ENCODE measurements around the gene SAV1. TPM values are rescaled to one million over a fixed set of nuclear protein-coding genes. Genes with fewer than 3 reads are reported as not detected.

SAV1 gene
- total RNA-seq (10 to 100 TPM; 32.0 to 38.2 (median 35.3) TPM), polyA plus RNA-seq (10 to 100 TPM; 10.9 to 19.8 (median 13.1) TPM)

GRCh38 chr14:50667996-50668825, at the start of gene SAV1:
Gene SAV1 (minus strand): TSS chr14:50668306. CDS start chr14:50667967, 339 bp downstream.
- intact Hi-C loops (cut with DNase I): loop anchor here (5.0 to 10.0 kb wide), 3 partner anchors 106 to 356 kb away; partner anchors contain the start of genes ATL1, DMAC2L and L2HGDH
- TF ChIP-seq POLR2A (IDR thresholded peaks at IDR 0.05): peak; percentile 41 to 64
- TF ChIP-seq POLR2AphosphoS5 (IDR thresholded peaks at IDR 0.05): peak; percentile 89 to 97 (median 93)
- TF ChIP-seq CTCF (IDR thresholded peaks at IDR 0.05): no peak
- peak in 2 of 4 donors; percentile 20 to 21 for TF ChIP-seq EP300 (IDR thresholded peaks at IDR 0.05)
- no peaks in the 10 kb centered on the region for H3K9me3 ChIP-seq
- peaks cover 0 to 5% (median 0%) of the 10 kb centered on the region in 4 donors for H3K36me3 ChIP-seq
- peak within 1 kb of the TSS; percentile 75 to 97 (median 87) for H3K4me3 ChIP-seq
- DNase-seq: peak; percentile 92
- H3K4me1 ChIP-seq: peaks cover 0 to 26% (median 21%) of the 10 kb centered on the region in 4 donors
- H3K27ac ChIP-seq: peak within 1 kb of the TSS; percentile 92 to 100 (median 97)
- WGBS, 2 donors: 0% methylated on average over 92 of the region's 92 CpGs
- no peaks in the 10 kb centered on the region for H3K27me3 ChIP-seq

- Histone ChIP-seq H3K4me3 (no peak overlapping the region), H3K9me3 (no peaks in the 10 kb centered on the region), H3K27me3 (no peaks in the 10 kb centered on the region), H3K4me1 (no peaks in the 10 kb centered on the region), H3K36me3 (peaks cover 0 to 14% (median 0%) of the 10 kb centered on the region in 4 donors), H3K27ac (no peak overlapping the region)
- TF ChIP-seq EP300 (IDR thresholded peaks at IDR 0.05): no peak
- TF ChIP-seq POLR2AphosphoS5 (IDR thresholded peaks at IDR 0.05): no peak
- no peak for TF ChIP-seq CTCF (IDR thresholded peaks at IDR 0.05)
- TF ChIP-seq POLR2A (IDR thresholded peaks at IDR 0.05): no peak
- intact Hi-C loops (cut with DNase I): no loop called here
- no peak for DNase-seq
- WGBS, 2 donors: 79 to 86% methylated on average over 7 of the region's 7 CpGs
These were observed 49.7 kb upstream of the SAV1 start for GRCh38 chr14:50717811-50718210.

- no peak overlapping the region for H3K4me3 ChIP-seq
- no peak for TF ChIP-seq POLR2AphosphoS5 (IDR thresholded peaks at IDR 0.05)
- no peak for TF ChIP-seq EP300 (IDR thresholded peaks at IDR 0.05)
- peak in 2 of 4 experiments; percentile 28 to 48 for TF ChIP-seq CTCF (IDR thresholded peaks at IDR 0.05)
- TF ChIP-seq POLR2A (IDR thresholded peaks at IDR 0.05): no peak
- no peak for DNase-seq
- no peaks in the 10 kb centered on the region for H3K36me3 ChIP-seq
- intact Hi-C loops (cut with DNase I): loop anchor here (5.0 kb wide), 1 partner anchor 112 kb away; no protein-coding TSS in a partner anchor
- 69 to 70% methylated on average over 2 of the region's 2 CpGs for WGBS, 2 donors
- H3K4me1 ChIP-seq: no peaks in the 10 kb centered on the region
- no peaks in the 10 kb centered on the region for H3K27me3 ChIP-seq
- no peaks in the 10 kb centered on the region for H3K9me3 ChIP-seq
- no peak overlapping the region for H3K27ac ChIP-seq
These were observed 46.5 kb upstream of the SAV1 start for GRCh38 chr14:50714450-50715073.

- Histone ChIP-seq H3K27me3 (no peaks in the 10 kb centered on the region), H3K36me3 (no peaks in the 10 kb centered on the region), H3K9me3 (no peaks in the 10 kb centered on the region), H3K4me1 (no peaks in the 10 kb centered on the region), H3K27ac (no peak overlapping the region), H3K4me3 (no peak overlapping the region)
- DNase-seq: no peak
- no peak for TF ChIP-seq EP300 (IDR thresholded peaks at IDR 0.05)
- no peak for TF ChIP-seq CTCF (IDR thresholded peaks at IDR 0.05)
- TF ChIP-seq POLR2A (IDR thresholded peaks at IDR 0.05): no peak
- no peak for TF ChIP-seq POLR2AphosphoS5 (IDR thresholded peaks at IDR 0.05)
- WGBS, 2 donors: 92 to 95% methylated on average over 3 of the region's 3 CpGs
- intact Hi-C loops (cut with DNase I): loop anchor here (5.0 kb wide), 1 partner anchor 109 kb away; no protein-coding TSS in a partner anchor
These were observed 42.9 kb upstream of the SAV1 start for GRCh38 chr14:50711043-50711442.

Data from sigmoid colon (tissue), 7 donors.